ENCODE data around the gene RAMAC.

- TF ChIP-seq POLR2A (IDR thresholded peaks at IDR 0.05; ENCODE audit: low read depth, low read length): no peak
- TF ChIP-seq CHD1 (IDR thresholded peaks at IDR 0.05; ENCODE audit: low read depth, low read length): no peak
- no peak for TF ChIP-seq RCOR1 (IDR thresholded peaks at IDR 0.05; ENCODE audit: insufficient replicate concordance, low read length)
- TF ChIP-seq, protein P1, sequence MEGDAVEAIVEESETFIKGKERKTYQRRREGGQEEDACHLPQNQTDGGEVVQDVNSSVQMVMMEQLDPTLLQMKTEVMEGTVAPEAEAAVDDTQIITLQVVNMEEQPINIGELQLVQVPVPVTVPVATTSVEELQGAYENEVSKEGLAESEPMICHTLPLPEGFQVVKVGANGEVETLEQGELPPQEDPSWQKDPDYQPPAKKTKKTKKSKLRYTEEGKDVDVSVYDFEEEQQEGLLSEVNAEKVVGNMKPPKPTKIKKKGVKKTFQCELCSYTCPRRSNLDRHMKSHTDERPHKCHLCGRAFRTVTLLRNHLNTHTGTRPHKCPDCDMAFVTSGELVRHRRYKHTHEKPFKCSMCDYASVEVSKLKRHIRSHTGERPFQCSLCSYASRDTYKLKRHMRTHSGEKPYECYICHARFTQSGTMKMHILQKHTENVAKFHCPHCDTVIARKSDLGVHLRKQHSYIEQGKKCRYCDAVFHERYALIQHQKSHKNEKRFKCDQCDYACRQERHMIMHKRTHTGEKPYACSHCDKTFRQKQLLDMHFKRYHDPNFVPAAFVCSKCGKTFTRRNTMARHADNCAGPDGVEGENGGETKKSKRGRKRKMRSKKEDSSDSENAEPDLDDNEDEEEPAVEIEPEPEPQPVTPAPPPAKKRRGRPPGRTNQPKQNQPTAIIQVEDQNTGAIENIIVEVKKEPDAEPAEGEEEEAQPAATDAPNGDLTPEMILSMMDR (conservative IDR thresholded peaks at IDR 0.05; ENCODE audit: low read depth, low read length): no peak
- no peak for TF ChIP-seq RAD21 (IDR thresholded peaks at IDR 0.05; ENCODE audit: low read length)
- TF ChIP-seq MAFK (IDR thresholded peaks at IDR 0.05; ENCODE audit: low read depth, low read length): no peak
- no peak for TF ChIP-seq SMC3 (IDR thresholded peaks at IDR 0.05; ENCODE audit: low read depth, low read length)
- no peak for TF ChIP-seq MXI1 (IDR thresholded peaks at IDR 0.05; ENCODE audit: borderline replicate concordance, low read depth, low read length)
- no peak for TF ChIP-seq CEBPB (IDR thresholded peaks at IDR 0.05; ENCODE audit: low read depth, low read length)
- TF ChIP-seq, protein P2, sequence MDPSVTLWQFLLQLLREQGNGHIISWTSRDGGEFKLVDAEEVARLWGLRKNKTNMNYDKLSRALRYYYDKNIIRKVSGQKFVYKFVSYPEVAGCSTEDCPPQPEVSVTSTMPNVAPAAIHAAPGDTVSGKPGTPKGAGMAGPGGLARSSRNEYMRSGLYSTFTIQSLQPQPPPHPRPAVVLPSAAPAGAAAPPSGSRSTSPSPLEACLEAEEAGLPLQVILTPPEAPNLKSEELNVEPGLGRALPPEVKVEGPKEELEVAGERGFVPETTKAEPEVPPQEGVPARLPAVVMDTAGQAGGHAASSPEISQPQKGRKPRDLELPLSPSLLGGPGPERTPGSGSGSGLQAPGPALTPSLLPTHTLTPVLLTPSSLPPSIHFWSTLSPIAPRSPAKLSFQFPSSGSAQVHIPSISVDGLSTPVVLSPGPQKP (IDR thresholded peaks at IDR 0.05; ENCODE audit: borderline replicate concordance, low read depth, low read length): no peak
- no peak for TF ChIP-seq MAZ (IDR thresholded peaks at IDR 0.05; ENCODE audit: borderline replicate concordance, low read depth, low read length)
Measured at GRCh38 chr15:83018436-83018835, 32.4 kb downstream of the RAMAC start.
